HG03159 (cell line): Measurements from ENCODE around the gene DENND1A.
"Not testable (repeated sequence)": the region's sequence is repeated elsewhere in the genome, so short reads cannot be mapped to it uniquely, and the experiment has no call there.

Source experiments
- ATAC-seq: cut with Tn5 transposase; IDR thresholded peaks from one replicate; pipeline ENCODE4 v1.9.1; 2021; ENCODE audit warnings: mild to moderate bottlenecking, moderate library complexity; ENCODE audit not compliant: unreplicated experiment

Gene DENND1A

DNA sequence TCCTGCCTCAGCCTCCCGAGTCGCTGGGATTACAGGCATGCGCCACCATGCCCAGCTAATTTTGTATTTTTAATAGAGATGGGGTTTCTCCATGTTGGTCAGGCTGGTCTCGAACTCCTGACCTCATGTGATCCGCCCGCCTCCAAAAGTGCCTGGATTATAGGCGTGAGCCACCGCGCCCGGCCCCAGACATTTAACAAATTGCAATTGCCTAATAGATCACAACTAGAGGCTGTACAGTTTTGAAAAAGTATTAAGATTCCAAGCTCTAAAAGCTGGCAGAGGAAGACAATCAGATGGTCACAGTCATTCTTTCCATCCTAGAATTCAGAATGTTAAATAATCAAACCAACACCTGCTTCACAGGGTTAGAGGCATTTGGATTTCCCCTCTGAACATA lies 293.1 kb downstream of the DENND1A start:
- not testable (repeated sequence) for ATAC-seq

DNA sequence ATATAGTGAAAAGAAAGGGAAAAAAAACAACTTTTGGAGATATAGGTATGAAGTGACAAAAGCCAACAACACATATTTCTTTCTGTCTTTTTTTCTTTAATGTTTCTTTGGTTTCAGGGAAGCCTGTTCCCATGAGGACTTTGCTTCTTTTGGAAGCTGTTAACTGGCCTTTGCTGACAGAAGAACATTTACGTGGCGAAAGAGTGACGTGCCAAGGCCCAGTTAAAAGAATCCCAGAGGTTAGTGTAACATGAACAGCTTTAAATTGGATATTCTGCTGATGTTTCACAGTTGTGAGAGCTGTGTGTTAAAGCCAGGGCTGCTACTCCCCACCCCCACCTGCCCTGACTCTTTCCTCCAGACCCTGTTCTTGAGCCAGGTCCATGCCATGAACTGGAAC lies 298.1 kb downstream of the DENND1A start:
- no peak for ATAC-seq

DNA sequence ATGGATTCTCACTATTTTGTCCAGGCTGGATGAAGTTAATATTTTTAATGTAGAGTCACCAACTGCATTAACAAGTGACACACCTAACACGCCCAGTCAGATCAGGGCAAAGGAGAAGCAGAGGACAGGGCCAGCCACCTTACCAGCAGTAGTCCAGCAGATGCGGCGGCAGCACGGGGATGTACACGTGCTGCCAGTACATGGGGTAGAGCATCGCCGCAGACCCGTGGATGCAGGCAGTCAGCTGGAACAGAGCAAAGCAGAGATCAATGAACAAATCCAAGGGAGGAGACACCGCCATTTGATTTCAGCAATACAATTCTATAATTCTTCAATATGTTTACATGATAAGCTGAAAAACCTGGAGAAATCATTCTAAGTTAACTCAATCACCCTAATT lies 299.7 kb downstream of the DENND1A start:
- ATAC-seq, result no peak

DNA sequence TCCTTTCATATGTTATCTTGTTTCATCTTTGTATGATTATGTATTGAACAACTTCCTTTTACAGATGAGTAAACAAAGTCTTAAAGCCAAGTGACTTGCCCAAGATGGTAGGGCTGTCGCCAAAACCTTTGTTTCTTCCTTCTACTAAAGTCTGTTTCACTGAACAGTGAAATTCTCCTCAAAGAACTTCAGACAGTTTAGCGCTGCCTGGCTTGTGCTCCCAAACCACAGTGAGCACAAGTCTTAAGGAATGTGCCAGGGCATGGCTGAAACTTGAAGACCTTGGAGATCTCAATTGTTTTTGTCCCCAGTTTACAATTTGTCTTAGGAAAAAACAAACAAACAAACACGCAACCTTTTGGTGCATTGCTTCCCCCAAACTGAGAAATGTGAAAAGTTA lies 300.4 kb downstream of the DENND1A start:
- ATAC-seq, result no peak

DNA sequence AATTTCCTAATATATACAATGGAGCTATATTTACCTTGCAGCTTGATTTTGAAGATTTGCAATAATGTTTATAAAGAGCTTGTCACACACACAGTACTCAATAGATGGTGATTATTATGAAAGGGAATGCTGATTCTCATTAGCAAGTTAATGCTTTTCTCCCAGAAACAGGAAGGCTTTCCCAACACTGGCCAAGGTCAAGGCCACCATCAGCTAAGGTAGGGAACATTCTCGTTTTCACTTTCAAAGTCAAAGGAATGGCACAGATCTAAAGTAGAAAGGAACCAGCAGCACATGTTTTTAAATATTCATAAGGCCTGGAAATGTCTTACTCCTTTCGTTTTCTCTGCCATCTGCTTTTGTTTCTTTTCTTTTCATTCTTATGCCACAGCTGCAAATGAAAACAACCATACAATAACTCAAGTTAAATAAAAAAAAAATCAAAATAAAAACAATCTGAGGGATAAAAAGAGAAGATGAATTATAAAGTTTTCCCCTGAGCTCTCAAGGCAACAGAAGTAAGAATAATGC lies 307.1 kb downstream of the DENND1A start:
- no peak for ATAC-seq

DNA sequence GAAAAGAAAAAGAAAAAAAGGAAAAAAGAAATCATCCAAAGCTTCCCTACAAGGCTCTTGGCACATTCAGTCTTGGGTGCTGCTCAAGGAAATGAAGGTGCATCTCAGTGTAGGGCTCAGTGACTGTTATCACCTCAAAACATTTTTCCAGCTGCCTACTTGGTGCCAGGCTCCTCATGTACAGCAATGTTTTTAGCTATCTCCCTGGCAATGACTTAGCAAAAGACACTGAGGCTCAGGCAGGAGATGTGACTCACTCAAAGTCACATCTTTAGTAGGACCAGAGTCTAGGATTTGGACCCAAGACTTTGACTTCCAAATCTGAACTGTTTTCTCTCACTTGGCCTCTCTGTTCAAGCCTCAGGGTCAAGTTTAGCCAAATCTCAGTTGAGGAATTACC lies 309.7 kb downstream of the DENND1A start:
- no peak for ATAC-seq

DNA sequence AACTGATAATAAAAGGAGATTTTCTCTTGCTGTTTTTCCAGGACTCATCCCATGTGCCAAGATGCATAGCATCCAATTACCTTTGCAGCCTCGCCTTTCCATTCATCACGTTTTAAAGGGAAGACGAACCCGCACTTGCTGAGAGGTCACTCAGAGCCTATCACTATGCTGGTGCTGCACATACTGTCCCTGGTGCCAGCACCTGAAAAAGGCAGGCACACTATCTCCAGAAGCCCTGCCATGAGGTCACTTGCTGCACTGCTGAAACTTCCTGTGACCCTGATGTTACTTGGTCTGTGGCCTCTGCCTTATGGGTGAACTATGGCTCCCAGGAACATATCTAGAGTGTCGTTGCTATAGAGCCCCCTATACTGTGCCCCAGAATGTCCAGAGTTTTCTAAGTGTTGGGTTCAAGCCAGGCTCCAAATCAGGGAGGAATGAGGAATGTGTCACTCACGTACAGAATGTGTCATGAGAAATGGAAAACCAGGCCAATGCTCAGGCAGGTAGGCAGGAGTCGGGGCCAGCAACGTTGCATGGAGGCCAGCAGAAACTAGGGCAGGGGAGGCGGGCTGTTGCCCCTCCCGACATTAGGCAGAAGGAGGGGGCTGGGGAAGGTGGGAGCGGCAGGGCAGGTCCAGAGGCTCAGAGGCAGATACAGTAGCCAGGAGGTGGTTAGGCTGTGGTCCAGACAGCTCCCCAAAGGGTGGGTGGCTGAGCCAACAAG lies 311.8 kb downstream of the DENND1A start:
- no peak for ATAC-seq

DNA sequence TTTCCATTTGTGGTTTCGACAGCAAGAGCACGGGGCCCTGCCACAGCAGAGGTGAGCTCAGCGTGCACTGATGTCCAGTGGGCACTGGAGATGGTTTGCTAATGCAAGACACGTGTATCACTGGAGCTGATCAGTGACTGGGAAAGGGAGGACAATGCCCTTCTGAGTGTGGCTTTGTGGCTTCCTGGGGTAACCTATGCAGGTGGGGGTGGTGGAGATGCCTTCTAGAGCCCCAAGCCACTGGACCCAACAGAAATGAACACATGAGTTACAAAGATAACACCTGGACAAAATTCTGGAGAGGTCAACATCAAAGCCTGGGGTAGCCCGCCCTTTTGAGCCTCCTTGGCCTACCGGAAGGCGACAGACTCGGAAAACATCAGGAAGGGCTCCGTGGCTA lies 312.6 kb downstream of the DENND1A start:
- ATAC-seq, result no peak

DNA sequence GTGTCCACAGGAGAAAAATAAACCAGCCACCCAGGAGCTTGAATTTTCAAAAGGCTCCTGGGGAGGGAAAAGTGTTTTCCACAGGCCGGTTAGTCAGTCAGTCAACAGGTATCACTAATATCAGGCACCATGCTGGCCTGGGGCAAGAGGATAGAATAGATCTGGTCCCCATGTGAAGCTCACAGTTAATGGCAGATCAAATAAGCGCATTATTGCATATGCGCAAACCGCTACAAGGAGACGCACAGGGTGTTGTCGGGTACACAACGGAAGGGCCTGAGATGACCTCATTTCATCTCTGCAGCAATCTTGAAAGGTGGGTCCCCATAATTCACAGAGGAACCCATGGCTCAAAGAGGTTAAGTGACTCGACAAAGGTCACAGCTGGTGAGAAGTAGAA lies 313.2 kb downstream of the DENND1A start:
- no peak for ATAC-seq

DNA sequence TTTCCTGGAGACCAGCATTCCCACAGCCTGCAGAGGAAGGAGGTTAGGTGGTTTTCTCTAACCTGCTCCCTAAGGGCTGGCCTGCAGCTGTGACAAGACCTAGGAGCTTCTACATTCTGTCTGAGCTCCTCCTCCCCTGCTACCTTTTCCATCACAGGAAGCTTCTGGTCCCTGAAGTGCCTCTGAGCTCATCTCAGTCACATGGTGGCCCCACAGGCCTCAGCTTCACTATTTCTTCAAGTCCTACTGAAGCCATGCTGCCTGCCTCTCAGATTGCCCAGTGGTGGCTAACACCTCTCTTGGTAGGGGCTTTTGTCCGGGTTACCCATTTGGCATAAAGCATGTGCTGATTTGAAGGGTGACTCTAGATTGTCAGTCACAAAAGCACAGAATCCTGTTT lies 314.5 kb downstream of the DENND1A start:
- ATAC-seq, result no peak

DNA sequence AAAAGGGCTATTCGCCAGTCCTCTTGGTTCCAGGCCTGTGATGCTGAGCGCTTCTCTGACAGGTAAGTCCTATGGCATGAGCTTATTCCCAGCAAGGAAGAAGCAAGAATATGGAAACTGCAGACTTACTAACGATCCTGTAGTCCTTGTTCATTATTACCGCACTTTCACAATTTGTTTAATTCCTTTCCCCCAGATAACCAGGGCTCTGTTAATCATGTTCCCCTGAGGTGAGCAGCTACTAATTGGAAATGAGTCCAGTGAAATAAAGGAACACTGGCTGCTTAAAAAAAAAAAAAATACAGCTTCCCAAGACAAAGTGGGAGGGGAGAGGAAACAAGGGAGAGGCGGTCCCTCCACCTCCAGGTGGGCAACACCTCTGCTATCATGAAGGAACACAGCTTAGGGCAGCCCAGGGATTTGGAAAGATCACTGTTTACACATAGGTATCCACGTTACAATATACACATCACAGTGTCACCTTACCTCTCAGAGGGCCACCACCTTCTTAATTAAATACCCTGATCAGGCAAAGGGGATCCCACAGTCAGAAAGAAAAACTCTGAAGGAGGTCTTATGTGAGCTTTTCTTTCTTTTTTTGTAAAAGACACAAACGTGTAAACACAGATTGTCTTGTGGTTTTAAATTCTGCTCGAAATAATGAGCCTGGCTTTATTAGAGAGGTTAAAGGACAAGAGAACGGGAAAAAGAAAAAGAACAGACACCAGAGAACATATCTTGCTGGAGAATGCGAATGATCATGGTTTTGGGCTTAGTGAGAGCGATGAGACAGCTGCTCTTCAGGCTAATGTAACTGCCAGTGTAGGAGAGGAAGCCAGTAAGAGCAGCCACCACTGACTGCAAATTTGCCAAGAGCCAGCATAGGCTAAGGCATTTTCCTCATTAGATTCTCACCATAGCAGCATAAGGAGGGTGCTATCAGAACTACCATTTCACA lies 315.3 kb downstream of the DENND1A start:
- no peak for ATAC-seq

DNA sequence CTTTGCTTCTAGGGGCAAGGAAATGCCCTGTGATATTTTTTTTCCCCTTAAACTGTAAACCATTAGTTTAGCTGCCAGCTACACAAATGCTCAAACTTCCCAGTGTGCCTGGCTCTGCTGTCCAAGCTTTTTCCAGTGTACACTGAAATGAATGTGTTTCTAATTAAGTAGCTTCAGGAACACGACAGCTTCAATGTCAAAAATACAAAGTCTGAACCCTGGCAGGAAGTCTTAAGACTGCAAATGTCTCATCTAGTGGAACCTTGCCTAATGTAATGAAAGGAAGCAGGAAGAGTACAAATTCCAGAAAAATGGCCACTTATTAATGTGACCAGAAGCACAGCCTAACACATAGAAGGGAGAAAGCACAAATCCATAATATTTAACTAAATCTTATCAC lies 318.7 kb downstream of the DENND1A start:
- ATAC-seq, result no peak

DNA sequence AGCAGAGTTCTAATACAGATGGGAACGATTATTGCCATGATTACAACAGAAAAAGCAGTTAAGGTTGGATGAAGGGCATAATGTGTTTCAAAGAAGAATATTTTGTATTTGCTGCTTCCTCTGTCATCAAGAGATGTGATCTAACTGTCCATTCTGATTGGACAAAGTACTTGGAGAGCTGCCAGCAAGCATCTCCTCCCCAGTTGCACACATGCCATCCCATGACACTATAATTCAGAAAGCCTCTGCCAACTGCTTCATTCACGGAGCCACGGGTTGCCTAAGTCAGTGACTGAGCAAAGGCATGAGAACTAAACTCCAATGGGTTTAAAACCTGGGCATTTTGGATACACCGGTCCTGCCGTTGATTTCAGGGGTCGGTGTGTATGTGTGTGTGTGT lies 320.1 kb downstream of the DENND1A start:
- no peak for ATAC-seq

DNA sequence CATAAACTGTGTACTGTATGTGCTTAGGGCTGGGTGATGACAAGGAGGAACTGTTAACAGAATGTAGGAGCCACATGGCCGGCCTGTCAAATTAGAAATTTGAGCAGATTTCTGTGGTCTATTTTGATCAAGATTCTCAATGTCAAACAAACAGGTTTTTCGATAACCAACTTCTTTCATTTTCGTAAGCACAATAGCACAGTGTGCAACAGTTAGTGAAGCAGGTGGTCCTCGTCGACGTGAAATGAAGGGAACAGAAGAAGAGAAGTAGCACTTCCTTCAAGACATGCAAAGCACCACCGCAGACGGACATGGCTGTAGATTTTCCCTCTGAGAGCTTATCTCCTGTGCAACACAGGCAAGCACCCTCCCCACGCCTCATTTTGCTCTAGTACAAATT lies 321.8 kb downstream of the DENND1A start:
- ATAC-seq, result peak; percentile 98

DNA sequence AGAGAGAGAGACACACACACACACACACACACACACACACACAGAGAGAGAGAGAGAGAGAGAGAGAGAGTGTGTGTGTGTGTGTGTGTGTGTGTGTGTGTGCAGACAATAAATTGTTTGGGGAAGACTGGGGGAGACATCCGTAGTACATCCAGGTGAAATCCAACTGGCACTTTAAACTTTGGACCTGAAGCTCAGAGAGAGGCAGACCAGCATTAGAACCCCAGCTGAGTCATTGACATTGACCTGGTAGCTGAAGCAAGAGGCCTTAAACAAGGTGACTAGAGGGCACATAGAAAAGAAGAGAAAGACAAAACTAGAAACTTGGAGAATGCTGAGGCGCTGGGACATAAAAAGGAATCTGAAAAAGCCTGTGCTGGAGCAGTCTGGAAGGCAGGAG lies 322.4 kb downstream of the DENND1A start:
- ATAC-seq, result no peak

DNA sequence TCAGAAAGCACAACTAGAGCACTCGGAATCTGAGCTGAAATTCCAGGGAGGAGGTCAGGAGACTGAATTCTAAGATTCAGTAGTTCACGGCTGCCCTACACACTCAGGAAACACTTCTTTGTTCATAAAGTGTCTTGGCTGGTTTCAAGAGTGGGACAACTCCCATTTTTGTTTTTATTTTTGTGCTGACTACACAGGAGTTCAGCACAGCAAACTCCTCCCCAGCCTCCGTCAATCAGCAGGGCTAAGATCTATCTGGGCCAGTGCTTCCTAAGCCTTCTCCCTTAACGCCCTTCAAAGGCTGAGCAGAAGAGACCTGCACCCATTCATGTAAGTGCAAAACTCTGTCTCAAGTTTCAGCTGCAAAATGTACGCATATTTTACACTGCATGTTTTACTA lies 323.8 kb downstream of the DENND1A start:
- ATAC-seq, result no peak

DNA sequence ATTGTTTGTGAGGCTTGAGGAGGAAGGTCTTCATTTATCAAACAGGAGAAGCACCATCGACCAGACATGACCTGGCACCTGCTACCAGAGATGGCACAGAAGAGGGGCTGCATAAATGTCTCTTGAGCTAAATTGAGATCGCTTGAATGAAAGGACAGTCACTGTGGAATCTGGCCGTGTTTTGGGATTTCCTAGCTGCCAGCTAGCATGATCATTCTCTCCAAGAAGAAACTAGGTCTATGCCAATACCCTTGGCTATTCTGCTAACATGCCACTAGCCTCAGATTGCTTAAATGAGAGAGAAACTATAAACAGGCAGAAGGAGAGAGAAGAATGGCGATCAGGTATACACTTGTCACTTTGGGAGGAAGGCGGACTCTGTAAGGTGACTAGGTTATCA lies 324.6 kb downstream of the DENND1A start:
- ATAC-seq, result no peak

DNA sequence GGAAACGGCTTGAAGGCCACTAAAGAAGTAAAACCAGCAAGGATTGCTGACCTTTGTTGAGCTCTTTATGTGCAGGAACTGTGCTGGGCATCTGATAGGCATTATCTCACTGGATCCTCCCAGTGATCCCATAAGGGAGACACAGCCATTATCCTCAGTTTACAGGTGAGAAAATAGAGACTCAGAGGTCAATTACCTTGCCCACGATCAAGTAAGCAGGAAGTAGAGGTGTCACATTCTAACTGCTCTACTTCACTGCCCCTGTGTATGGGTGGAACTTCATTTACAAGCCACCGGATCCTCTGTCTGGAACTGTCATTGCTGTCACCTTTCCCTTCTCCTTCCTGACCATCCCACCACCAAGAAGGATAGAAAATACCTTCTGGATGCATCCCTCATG lies 325.1 kb downstream of the DENND1A start:
- ATAC-seq, result no peak

DNA sequence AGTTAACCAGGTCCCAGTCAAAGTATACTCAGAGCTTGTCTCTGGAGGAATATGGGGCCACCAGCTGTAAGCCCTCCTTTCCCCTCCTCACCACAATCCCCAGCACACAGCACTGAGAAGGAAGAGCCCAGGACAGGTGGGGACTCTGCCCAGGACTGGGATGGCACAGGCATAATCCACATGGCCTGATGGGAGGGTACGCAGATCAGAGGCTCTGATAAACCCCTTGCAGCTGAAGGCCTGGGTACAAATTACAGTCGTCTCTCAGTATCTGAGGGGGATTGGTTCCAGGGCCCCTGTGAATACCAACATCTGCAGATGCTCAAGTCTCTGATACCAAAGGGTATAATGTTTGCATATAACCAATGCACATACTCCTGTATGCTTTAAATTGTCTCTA lies 328.1 kb downstream of the DENND1A start:
- no peak for ATAC-seq

DNA sequence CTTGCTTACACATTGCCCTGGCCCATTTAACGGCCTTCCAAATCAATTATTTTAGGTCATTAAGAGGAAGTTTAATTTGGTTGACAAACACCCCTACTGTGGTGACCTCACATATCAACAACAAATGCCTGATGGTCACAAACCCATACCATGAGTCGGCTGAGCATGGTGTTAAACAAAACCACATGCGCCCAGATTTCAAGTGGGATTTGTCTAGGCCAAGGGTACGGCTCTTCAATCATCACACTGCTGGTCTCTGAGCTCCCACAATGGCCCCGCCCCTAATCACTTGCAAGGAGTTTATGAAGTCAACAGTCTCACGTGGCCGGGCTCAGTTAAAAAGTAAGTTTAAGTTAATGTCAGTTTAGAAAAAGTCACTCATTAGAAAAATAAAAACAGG lies 330.1 kb downstream of the DENND1A start:
- no peak for ATAC-seq

DNA sequence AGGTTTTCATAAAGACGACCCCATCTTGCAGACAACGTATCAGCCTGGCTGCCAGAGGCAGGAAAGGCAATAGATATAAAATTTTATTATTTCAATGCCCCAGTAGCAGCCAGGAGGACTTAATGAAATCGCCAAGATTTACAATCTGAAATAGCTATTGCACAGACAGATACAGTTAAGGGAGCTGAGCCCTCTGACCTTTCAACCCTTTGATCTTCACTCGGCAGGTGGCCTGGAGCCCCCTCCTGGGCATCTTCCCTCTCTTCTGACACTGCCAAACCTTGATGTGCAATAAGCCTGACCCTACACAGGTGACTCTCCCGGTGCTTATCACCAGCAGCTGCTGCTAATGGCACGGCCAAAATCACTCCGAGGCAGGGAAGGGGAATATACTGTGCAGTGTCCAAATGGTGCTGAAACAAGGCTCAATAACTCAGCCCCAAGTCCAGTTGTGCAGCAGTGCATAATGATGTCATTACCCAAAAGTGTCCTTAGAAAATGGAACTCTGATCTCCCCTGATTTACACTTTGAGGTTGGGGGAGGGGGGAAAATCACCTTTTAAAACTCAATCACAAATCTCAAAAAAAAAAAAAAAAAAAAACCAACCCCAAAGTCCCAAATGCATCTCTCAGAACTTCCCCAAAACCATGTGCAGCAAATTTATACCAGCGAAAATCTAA lies 331.9 kb downstream of the DENND1A start:
- ATAC-seq, result no peak
